GM18909 (cell line): ENCODE results near the gene GABARAPL2.
"Not testable (repeated sequence)": the region's sequence is repeated elsewhere in the genome, so short reads cannot be mapped to it uniquely, and the experiment has no call there.

Source experiments
- ATAC-seq: cut with Tn5 transposase; IDR thresholded peaks from one replicate; pipeline ENCODE4 v1.9.1; 2021; ENCODE audit warnings: mild to moderate bottlenecking; ENCODE audit not compliant: unreplicated experiment, poor library complexity

The GABARAPL2 gene

GRCh38 chr16:75588716-75589115 is 22.5 kb downstream of the GABARAPL2 start:
- no peak for ATAC-seq

DNA sequence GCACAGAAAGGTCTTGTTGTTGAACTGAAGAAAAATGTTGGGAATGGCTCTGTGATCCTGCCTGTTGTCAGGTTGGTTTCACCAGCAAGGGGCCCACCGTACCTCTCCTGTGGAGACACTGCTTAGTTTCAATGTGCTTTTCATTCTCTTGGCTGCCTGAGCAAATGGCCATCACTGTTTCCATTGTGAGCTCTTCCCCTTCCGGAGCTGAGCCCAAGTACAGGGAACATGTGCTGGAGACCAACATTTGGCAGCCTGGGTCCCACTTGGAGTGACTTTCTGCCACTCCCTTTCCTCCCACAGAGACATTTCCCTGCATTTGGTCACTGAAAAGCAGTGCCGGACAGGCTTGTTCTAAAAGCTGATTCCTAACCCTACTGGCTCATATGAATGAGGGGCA is 23.1 kb downstream of the GABARAPL2 start:
- ATAC-seq: no peak

GRCh38 chr16:75590920-75591843 is 25.0 kb downstream of the GABARAPL2 start:
- no peak for ATAC-seq

GRCh38 chr16:75591927-75592326 is 25.7 kb downstream of the GABARAPL2 start:
- ATAC-seq: not testable (repeated sequence)

GRCh38 chr16:75593308-75593707 is 27.1 kb downstream of the GABARAPL2 start:
- no peak for ATAC-seq

GRCh38 chr16:75593825-75594820 is 27.9 kb downstream of the GABARAPL2 start:
- ATAC-seq: no peak

DNA sequence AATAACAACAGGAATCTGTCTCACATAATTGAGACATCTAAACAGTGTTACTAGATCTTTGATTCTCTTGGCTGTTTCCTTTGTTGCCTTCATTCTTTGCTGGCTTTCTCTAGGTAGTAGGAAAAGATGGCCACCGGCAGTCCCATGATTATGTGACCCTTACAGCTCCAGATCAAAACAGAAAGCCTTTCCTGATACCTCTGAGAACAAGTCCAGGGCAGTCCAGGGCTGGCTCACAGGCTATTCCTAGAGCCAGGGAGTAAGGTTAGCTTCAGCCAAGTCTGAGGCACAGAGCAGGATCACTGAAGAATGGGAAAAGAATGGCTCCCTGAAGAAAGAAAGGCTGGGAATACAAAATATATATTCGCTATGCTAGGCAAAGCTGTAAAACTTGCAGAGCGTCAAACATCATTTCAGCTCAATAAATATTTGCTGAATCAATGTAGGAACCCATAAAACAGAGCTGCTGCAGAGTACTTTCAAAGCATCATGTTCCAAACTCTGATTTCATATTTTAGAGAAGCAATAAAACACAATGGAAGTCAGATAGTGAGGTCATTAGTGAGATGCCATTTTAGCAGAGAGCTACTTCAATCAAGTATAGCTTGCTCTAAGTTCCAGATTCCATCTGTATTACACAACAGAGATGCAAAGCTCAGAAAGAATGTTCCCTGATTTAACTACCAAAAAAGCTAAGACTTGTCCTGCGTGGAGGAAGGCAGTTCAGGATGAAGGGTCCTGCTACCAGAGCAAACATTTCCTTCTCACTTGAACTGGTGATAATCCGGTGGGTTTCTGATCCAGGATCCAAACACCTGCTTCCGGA is 33.5 kb downstream of the GABARAPL2 start:
- no peak for ATAC-seq

GRCh38 chr16:75603241-75603640 is 37.1 kb downstream of the GABARAPL2 start:
- no peak for ATAC-seq

DNA sequence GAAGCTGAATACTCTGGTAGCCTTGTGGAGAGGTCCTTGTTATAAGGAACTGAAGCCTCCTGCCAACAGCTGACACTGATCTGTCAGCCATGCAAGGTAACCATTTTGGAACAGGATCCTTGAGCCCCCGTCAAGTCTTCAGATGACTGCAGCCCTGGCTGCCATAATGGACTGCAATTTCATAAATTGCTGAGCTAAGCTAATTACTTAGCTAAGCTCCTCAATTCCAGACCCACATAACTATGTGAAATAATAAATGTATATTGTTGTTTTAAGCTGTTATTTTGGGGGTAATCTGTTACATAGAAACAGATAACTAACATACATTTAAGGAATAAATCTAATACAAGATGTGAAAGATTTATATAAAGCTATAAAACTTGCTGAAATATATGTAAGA is 40.3 kb downstream of the GABARAPL2 start:
- ATAC-seq: no peak

GRCh38 chr16:75614066-75614897 is 48.1 kb downstream of the GABARAPL2 start:
- ATAC-seq: no peak

DNA sequence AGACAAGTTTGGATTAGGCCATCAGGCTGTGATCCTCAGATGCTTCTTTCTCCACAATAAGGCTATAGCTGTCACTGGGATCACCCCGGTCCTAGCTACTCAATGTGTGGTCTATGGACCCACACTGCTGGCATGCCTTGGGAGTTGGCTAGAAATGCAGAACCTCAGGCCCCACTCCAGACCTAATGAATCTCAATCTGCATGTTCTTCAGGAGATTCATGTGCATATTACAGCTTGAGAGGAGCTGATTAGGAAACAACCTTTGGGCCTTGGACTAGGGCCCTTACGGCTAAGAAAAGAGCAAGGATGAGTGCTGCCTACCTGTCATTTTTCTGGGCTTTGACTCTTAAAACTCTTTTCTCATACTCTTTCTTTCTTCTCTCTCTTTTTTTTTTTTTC is 49.4 kb downstream of the GABARAPL2 start:
- no peak for ATAC-seq

DNA sequence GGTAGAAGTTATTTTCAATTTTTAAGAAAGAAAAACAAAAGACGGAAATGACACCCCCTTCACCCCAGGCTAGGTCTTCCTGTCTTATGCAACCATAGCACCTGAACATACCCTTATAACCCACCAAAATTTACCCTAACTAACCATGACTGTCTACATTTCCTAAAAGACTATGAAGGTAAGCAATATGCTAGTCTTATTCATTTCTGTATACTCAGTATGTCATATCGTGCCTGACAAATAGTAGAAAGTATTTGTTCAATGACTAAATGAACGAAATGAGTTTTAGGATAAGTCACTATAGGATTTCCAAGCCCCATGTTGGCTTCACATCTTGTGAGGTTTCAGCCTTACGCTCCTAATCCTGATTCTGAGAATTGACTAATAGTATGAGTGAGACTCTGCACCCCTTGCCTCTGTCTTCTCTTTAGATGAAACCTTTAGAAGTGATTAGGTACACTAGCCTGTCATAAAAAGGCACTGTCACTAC is 50.4 kb downstream of the GABARAPL2 start:
- no peak for ATAC-seq

- no peak for ATAC-seq
Measured at GRCh38 chr16:75617121-75617520, 50.9 kb downstream of the GABARAPL2 start.

GRCh38 chr16:75618780-75619179 is 52.6 kb downstream of the GABARAPL2 start:
- ATAC-seq: no peak

DNA sequence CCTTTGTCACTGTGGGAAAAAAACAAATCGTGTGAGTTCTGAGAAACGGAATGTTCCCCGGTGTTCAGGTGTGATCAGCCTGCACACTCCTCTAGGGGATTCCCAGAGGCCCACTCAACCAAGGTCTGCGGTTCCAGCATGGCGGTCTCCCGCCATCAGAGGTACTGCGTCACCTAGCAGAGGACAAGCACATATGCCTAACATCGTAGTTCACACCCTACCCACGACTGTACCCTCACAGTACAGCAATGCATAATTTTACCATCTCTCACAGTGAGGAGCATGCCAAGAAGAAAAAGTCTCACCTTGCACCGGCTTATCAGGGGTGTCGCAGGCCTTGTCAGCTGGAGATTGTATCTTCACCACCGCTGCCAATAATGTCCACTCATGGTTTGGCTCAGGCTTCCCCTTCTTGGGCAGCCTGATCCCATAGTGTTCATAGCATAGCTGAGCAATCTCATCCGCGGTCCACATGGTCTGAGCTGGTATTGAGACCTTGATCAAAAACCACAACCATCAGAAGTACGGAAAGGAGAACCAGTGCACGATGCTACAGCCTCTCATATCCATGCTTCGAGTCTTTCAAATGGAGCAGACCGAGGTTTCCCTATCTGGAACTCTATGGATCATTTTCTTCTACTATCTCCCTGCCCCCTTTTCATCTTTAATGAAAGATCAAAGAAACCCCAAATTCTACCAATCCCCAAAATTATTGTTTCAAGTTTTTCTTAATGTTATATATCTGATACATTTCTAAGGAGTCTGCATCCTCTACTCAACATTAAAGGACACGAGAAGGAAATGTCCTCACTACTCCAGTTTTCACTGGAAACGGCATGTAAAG is 54.4 kb downstream of the GABARAPL2 start:
- no peak for ATAC-seq

DNA sequence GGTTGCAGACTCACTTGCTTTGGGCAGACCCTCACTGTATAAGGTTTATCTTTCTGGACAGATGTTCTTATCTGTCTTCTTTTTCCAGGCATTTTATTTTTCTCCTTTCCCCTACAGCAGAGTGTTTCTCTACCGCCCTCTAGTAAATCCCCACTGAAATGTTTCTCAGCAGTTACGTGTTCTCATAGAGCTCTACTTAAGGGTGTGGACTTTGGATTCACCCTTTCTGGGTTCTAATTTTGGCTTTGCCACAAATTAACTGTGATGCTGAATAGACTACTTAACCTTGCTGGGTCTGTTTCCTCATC is 54.9 kb downstream of the GABARAPL2 start:
- ATAC-seq: no peak

DNA sequence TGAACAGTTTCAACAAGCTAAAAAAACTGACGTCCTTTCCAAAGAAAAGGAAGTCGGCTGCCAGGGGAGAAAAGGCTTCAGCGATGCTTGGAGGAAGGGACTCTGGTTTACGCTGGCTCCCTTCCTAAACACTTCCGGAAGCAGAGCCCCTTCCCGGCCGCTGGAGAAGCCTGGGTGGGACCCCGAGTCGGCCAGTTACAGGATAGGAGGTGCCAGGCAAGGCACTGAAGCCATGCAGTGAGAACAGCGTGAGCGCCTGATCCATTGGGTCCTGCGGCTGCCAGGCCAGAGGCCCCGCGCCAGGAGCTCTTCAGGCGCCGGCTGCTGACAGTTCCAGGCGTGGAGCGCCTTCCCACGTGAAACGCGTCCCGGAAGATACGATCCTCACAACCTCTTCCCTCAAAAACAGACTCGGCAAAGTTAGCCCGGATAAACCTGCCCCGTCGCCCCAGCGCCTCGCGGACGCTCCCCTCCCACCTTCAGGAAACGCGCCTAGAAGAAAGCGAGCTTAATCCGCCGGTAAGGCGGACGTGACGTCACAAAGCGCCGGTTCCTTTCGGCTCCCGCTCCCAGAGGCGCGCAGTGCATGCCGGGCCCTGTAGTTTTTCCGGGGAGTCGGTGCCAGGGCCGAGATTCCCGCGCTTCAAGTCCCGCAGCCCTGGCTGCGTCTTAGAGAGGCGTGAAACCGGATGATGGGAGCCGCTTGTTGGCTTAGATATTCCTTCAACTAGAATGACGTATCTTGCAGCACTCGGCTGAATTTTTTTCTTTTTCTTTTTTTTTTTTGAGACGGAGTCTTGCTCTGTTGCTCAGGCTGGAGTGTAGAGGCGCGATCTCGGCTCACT is 56.8 kb downstream of the GABARAPL2 start, which contains the start of gene ADAT1:
TSS of gene ADAT1 (minus strand) at position 521 of the 845 bp plus-strand sequence. CDS start 2,482 bp downstream, outside the sequence.
- ATAC-seq: peak; percentile 97
